ENCODE data around the gene FEM1C.

DNA sequence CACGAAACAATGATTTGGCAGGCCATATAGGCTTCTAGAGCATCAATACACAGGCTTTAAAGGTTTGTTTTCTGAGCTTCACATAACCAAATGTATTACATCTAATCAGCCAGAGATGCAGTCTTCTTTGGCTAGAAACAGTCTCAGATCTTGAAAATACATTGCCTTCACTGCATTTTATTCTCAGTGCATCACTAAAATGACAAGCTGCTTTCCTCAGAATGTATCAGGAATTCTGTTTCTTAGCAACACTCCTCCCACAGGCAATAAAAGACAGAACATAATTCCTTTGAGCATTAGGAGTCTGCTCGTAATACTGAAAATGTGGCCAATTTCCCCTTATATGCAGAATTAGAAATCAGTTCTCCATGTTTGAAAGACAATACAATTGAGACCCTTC, 36.9 kb downstream of the FEM1C start:
- TF ChIP-seq, protein P1, sequence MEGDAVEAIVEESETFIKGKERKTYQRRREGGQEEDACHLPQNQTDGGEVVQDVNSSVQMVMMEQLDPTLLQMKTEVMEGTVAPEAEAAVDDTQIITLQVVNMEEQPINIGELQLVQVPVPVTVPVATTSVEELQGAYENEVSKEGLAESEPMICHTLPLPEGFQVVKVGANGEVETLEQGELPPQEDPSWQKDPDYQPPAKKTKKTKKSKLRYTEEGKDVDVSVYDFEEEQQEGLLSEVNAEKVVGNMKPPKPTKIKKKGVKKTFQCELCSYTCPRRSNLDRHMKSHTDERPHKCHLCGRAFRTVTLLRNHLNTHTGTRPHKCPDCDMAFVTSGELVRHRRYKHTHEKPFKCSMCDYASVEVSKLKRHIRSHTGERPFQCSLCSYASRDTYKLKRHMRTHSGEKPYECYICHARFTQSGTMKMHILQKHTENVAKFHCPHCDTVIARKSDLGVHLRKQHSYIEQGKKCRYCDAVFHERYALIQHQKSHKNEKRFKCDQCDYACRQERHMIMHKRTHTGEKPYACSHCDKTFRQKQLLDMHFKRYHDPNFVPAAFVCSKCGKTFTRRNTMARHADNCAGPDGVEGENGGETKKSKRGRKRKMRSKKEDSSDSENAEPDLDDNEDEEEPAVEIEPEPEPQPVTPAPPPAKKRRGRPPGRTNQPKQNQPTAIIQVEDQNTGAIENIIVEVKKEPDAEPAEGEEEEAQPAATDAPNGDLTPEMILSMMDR (IDR thresholded peaks at IDR 0.05; ENCODE audit: low read depth, low read length): no peak
- no peak for TF ChIP-seq EZH2phosphoT487 (IDR thresholded peaks at IDR 0.05; ENCODE audit: low read depth)

Measured in OCI-LY3 (cell line).